Measurements from ENCODE around the gene USH2A.
A peak's percentile ranks its signal among the peaks of the same experiment; 100 is the strongest.

USH2A gene

GRCh38 chr1:215807218-215807617 is 616.0 kb downstream of the USH2A start:
- ChIA-PET CTCF (no interaction called here), POLR2A (no interaction called here)
- TF ChIP-seq ELF4 (IDR thresholded peaks at IDR 0.05) (no peak), BHLHE40 (IDR thresholded peaks at IDR 0.05; ENCODE audit: borderline replicate concordance) (no peak), FOXK2 (IDR thresholded peaks at IDR 0.05) (no peak), FOXM1 (IDR thresholded peaks at IDR 0.05; ENCODE audit: borderline replicate concordance) (no peak), ARNT (IDR thresholded peaks at IDR 0.05) (no peak), HDGF (IDR thresholded peaks at IDR 0.05; ENCODE audit: borderline replicate concordance) (no peak), SUZ12 (IDR thresholded peaks at IDR 0.05) (no peak), NFRKB (IDR thresholded peaks at IDR 0.05) (no peak), ZNF384 (IDR thresholded peaks at IDR 0.05) (no peak), L3MBTL2 (conservative IDR thresholded peaks at IDR 0.05) (no peak), PKNOX1 (IDR thresholded peaks at IDR 0.05) (no peak), FOXA1 (IDR thresholded peaks at IDR 0.05) (no peak), LEF1 (IDR thresholded peaks at IDR 0.05; ENCODE audit: borderline replicate concordance) (no peak)
- no peak for DNase-seq (ENCODE audit: extremely low spot score)

- CTCF ChIA-PET: no interaction called here
- POLR2A ChIA-PET: no interaction called here
- no peak for TF ChIP-seq SP1 (IDR thresholded peaks at IDR 0.05)
- no peak for TF ChIP-seq SUZ12 (IDR thresholded peaks at IDR 0.05)
- no peak for TF ChIP-seq ELF4 (IDR thresholded peaks at IDR 0.05)
- no peak for TF ChIP-seq LEF1 (IDR thresholded peaks at IDR 0.05; ENCODE audit: borderline replicate concordance)
- no peak for TF ChIP-seq ZNF384 (IDR thresholded peaks at IDR 0.05)
- TF ChIP-seq FOXA1 (IDR thresholded peaks at IDR 0.05): no peak
- TF ChIP-seq PKNOX1 (IDR thresholded peaks at IDR 0.05): no peak
- TF ChIP-seq NFRKB (IDR thresholded peaks at IDR 0.05): no peak
- no peak for TF ChIP-seq BHLHE40 (IDR thresholded peaks at IDR 0.05; ENCODE audit: borderline replicate concordance)
- no peak for TF ChIP-seq TARDBP (IDR thresholded peaks at IDR 0.05)
- TF ChIP-seq FOXK2 (IDR thresholded peaks at IDR 0.05): no peak
- no peak for TF ChIP-seq L3MBTL2 (conservative IDR thresholded peaks at IDR 0.05)
- no peak for TF ChIP-seq HDGF (IDR thresholded peaks at IDR 0.05; ENCODE audit: borderline replicate concordance)
- no peak for TF ChIP-seq CTBP1 (IDR thresholded peaks at IDR 0.05; ENCODE audit: borderline replicate concordance)
- TF ChIP-seq FOXM1 (IDR thresholded peaks at IDR 0.05; ENCODE audit: borderline replicate concordance): no peak
- TF ChIP-seq ARNT (IDR thresholded peaks at IDR 0.05): no peak
- no peak for DNase-seq (ENCODE audit: extremely low spot score)
Measured at GRCh38 chr1:215797859-215798258, 625.4 kb downstream of the USH2A start.

GRCh38 chr1:215794156-215794555 is 629.1 kb downstream of the USH2A start:
- TF ChIP-seq TARDBP (IDR thresholded peaks at IDR 0.05) (no peak), PKNOX1 (IDR thresholded peaks at IDR 0.05) (no peak), FOXK2 (IDR thresholded peaks at IDR 0.05) (no peak), ARNT (IDR thresholded peaks at IDR 0.05) (no peak), CTBP1 (IDR thresholded peaks at IDR 0.05; ENCODE audit: borderline replicate concordance) (no peak), FOXM1 (IDR thresholded peaks at IDR 0.05; ENCODE audit: borderline replicate concordance) (no peak), SP1 (IDR thresholded peaks at IDR 0.05) (no peak), BHLHE40 (IDR thresholded peaks at IDR 0.05; ENCODE audit: borderline replicate concordance) (no peak), FOXA1 (IDR thresholded peaks at IDR 0.05) (no peak), LEF1 (IDR thresholded peaks at IDR 0.05; ENCODE audit: borderline replicate concordance) (no peak), L3MBTL2 (conservative IDR thresholded peaks at IDR 0.05) (no peak), SUZ12 (IDR thresholded peaks at IDR 0.05) (no peak), NFRKB (IDR thresholded peaks at IDR 0.05) (no peak), ELF4 (IDR thresholded peaks at IDR 0.05) (no peak), HDGF (IDR thresholded peaks at IDR 0.05; ENCODE audit: borderline replicate concordance) (no peak), ZNF384 (IDR thresholded peaks at IDR 0.05) (no peak)
- no peak for DNase-seq (ENCODE audit: extremely low spot score)
- CTCF ChIA-PET: no interaction called here
- POLR2A ChIA-PET: no interaction called here

- no peak for TF ChIP-seq FOXM1 (IDR thresholded peaks at IDR 0.05; ENCODE audit: borderline replicate concordance)
- no peak for TF ChIP-seq SUZ12 (IDR thresholded peaks at IDR 0.05)
- TF ChIP-seq BHLHE40 (IDR thresholded peaks at IDR 0.05; ENCODE audit: borderline replicate concordance): no peak
- TF ChIP-seq SP1 (IDR thresholded peaks at IDR 0.05): no peak
- TF ChIP-seq ELF4 (IDR thresholded peaks at IDR 0.05): no peak
- TF ChIP-seq ARNT (IDR thresholded peaks at IDR 0.05): no peak
- no peak for TF ChIP-seq PKNOX1 (IDR thresholded peaks at IDR 0.05)
- no peak for TF ChIP-seq ZNF384 (IDR thresholded peaks at IDR 0.05)
- no peak for TF ChIP-seq CTBP1 (IDR thresholded peaks at IDR 0.05; ENCODE audit: borderline replicate concordance)
- TF ChIP-seq LEF1 (IDR thresholded peaks at IDR 0.05; ENCODE audit: borderline replicate concordance): no peak
- no peak for TF ChIP-seq L3MBTL2 (conservative IDR thresholded peaks at IDR 0.05)
- no peak for TF ChIP-seq TARDBP (IDR thresholded peaks at IDR 0.05)
- no peak for TF ChIP-seq NFRKB (IDR thresholded peaks at IDR 0.05)
- no peak for TF ChIP-seq FOXK2 (IDR thresholded peaks at IDR 0.05)
- no peak for TF ChIP-seq FOXA1 (IDR thresholded peaks at IDR 0.05)
- TF ChIP-seq HDGF (IDR thresholded peaks at IDR 0.05; ENCODE audit: borderline replicate concordance): no peak
- DNase-seq (ENCODE audit: extremely low spot score): peak; percentile 22
- CTCF ChIA-PET: no interaction called here
- POLR2A ChIA-PET: no interaction called here
Measured at GRCh38 chr1:215793180-215793579, 630.1 kb downstream of the USH2A start.

- no peak for DNase-seq (ENCODE audit: extremely low spot score)
- ChIA-PET POLR2A (no interaction called here), CTCF (no interaction called here)
- no peak for TF ChIP-seq NFRKB (IDR thresholded peaks at IDR 0.05)
- TF ChIP-seq LEF1 (IDR thresholded peaks at IDR 0.05; ENCODE audit: borderline replicate concordance): no peak
Measured at GRCh38 chr1:215792446-215792845, 630.8 kb downstream of the USH2A start.

GRCh38 chr1:215789981-215790380 is 633.3 kb downstream of the USH2A start:
- CTCF ChIA-PET: no interaction called here
- POLR2A ChIA-PET: no interaction called here
- no peak for TF ChIP-seq PKNOX1 (IDR thresholded peaks at IDR 0.05)
- no peak for TF ChIP-seq FOXA1 (IDR thresholded peaks at IDR 0.05)
- no peak for TF ChIP-seq SUZ12 (IDR thresholded peaks at IDR 0.05)
- no peak for TF ChIP-seq CTBP1 (IDR thresholded peaks at IDR 0.05; ENCODE audit: borderline replicate concordance)
- TF ChIP-seq FOXM1 (IDR thresholded peaks at IDR 0.05; ENCODE audit: borderline replicate concordance): no peak
- TF ChIP-seq LEF1 (IDR thresholded peaks at IDR 0.05; ENCODE audit: borderline replicate concordance): no peak
- no peak for TF ChIP-seq BHLHE40 (IDR thresholded peaks at IDR 0.05; ENCODE audit: borderline replicate concordance)
- TF ChIP-seq HDGF (IDR thresholded peaks at IDR 0.05; ENCODE audit: borderline replicate concordance): no peak
- TF ChIP-seq SP1 (IDR thresholded peaks at IDR 0.05): no peak
- no peak for TF ChIP-seq L3MBTL2 (conservative IDR thresholded peaks at IDR 0.05)
- no peak for TF ChIP-seq FOXK2 (IDR thresholded peaks at IDR 0.05)
- TF ChIP-seq TARDBP (IDR thresholded peaks at IDR 0.05): no peak
- no peak for TF ChIP-seq ARNT (IDR thresholded peaks at IDR 0.05)
- no peak for TF ChIP-seq NFRKB (IDR thresholded peaks at IDR 0.05)
- no peak for TF ChIP-seq ZNF384 (IDR thresholded peaks at IDR 0.05)
- TF ChIP-seq ELF4 (IDR thresholded peaks at IDR 0.05): no peak
- DNase-seq (ENCODE audit: extremely low spot score): no peak

Data from HEK293T (cell line).